Choroid plexus epithelial cell (primary cell): ENCODE results near the gene BMPR1A.
"Not testable (repeated sequence)": the region's sequence is repeated elsewhere in the genome, so short reads cannot be mapped to it uniquely, and the experiment has no call there.

ENCODE experiments used
- DNase-seq: peaks from one replicate; pipeline ENCODE4 v3.0.0-alpha.2; 2010; ENCODE audit warnings: low read depth
- H3K4me3 ChIP-seq: 2 replicates; pipeline ENCODE4 v1.5.1; 2011; ENCODE audit warnings: low read depth, mild to moderate bottlenecking, control low read depth, low read length, moderate library complexity
- TF ChIP-seq, protein P1 (sequence below): conservative IDR thresholded peaks from 2 replicates; pipeline ENCODE4 v1.5.1; 2011; ENCODE audit warnings: low read depth, mild to moderate bottlenecking, control low read depth, inconsistent platforms, low read length, moderate library complexity

Gene BMPR1A

DNA sequence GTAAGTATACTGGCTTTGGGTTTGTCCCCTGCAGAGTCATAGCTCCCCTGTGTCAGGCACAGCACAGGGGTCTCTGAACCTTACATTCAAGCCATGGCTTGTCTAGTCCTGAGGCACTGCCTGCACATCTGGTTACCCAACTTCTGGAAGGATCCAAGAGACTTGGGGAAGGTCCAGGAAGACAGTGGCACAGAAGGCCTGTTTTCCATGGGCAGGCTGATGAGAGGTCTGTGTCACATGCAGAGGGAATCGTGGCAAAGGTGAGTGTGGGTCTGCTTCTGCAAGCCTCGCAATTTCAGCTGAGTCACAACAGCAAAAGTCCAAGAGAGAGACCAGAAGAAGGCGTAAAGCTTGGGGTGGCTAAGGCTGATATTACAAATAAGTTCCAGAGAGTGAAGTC, 28.4 kb upstream of the BMPR1A start:
- no peak overlapping the region for H3K4me3 ChIP-seq
- DNase-seq: no peak
- TF ChIP-seq, protein P1, sequence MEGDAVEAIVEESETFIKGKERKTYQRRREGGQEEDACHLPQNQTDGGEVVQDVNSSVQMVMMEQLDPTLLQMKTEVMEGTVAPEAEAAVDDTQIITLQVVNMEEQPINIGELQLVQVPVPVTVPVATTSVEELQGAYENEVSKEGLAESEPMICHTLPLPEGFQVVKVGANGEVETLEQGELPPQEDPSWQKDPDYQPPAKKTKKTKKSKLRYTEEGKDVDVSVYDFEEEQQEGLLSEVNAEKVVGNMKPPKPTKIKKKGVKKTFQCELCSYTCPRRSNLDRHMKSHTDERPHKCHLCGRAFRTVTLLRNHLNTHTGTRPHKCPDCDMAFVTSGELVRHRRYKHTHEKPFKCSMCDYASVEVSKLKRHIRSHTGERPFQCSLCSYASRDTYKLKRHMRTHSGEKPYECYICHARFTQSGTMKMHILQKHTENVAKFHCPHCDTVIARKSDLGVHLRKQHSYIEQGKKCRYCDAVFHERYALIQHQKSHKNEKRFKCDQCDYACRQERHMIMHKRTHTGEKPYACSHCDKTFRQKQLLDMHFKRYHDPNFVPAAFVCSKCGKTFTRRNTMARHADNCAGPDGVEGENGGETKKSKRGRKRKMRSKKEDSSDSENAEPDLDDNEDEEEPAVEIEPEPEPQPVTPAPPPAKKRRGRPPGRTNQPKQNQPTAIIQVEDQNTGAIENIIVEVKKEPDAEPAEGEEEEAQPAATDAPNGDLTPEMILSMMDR: no peak

DNA sequence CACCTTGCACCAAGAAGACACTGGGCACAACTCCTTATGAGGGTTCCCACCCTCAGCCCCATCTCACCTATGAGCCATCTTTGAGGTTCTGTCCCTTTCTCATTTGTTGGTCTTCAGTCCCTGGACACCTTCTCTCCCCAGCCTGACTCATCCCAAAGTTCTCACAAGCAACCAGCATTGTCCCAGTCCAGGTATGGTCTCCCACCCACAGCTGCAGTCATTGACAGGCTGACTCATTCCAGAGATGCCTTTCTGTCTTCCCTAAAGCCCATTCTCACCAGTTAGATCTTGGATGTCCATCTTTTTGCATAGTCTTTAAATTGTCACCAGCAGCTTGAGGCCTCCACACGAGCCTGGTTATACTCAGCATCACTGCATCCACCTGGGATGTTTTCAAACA, 26.7 kb upstream of the BMPR1A start:
- no peak overlapping the region for H3K4me3 ChIP-seq
- no peak for DNase-seq
- TF ChIP-seq, protein P1: no peak

DNA sequence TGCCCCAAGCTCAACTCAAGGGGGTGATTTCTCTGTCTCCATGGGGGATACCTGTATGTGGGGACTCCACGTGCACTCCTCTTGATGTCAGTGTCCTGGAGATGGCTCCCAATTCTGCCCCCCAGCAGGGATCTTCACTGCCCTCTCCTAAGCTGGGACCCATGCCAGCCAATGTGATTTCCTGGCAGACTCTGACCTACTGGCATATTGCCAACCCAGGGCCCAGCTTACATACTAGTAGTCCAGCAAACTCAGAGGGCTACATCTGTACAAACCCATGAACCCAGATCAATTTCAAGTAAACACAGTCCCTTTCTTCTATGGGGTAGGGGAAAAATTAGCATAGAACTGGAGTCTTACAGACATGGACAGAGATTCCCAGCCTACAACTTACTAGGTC, 26.2 kb upstream of the BMPR1A start:
- H3K4me3 ChIP-seq: no peak overlapping the region
- DNase-seq: peak; percentile 54
- TF ChIP-seq, protein P1: no peak

DNA sequence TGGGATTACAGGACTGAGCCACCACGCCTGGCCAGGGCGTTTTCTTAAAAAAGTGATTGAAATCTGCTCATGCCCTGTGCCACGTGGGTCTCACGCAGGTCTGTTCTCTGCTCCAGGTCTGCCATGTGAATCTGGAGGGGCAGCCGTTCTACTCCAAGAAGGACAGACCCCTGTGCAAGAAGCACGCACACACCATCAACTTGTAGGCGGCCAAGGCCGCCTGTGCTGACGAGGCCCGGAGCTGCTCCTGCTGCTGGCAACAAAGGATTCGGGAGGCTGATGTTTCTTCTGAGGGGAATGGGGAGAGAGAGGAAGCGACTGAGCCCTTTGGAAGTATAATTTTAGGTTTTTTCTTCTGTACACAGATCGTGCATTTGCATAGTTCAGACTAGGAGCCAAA, 23.6 kb upstream of the BMPR1A start:
- no peak overlapping the region for H3K4me3 ChIP-seq
- TF ChIP-seq, protein P1: no peak
- DNase-seq: no peak

DNA sequence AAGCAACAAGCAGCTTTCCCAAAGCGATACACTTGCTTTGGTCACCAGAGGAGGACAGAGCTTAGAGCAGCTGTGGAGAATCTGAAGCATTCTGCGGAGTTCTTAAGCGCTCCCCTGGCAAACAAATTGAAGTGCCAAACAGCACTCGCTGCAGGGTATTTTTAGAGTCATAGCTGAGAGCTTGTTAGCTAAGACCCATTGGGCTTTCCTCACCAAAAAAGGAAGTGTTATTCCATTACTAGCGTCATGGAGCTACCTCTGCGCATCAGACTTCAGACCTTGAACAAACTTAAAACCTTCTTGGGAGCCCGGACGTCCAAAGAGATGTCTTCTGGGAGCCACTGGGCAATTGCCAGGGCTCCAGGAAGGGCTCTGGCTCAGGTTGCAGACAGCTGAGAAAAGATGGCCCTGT, 23.2 kb upstream of the BMPR1A start:
- TF ChIP-seq, protein P1: no peak
- no peak overlapping the region for H3K4me3 ChIP-seq
- no peak for DNase-seq

DNA sequence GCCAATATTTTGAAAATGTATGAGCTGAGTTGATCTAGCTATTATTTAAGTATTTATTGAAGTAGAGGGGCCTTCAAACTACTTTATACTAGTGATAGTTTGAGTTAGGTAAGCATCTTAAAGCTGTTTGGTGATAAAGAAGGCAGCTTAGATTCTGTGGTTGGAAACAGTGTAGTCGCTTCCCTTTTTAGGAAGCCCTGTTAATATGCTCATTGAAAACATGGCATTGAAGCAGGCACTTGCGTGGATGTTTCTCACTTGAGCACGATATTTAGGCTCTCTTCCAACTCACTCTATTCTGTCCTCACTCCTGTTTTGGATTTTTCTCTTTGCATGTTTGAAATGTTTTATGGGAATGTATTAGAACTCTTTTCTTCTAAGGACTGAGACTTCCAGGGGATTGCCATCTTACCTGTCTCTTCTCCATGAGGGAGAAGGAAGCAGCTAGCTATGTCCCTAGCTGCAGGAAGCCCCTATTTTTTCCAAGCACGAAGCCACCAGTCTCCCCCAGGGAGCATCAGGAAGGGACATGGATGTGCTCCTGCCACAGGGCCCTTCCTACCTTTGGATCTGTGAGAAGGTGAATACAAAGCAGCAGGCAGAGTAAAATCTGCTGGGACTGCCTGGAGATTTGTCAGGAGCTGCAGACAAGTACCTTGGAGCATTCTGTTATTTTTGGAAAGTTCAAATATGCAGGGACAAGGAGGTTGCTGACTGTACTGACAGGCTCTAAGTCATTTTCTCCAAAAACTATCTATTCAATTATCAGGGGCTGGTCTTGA, 22.0 kb upstream of the BMPR1A start:
- TF ChIP-seq, protein P1: no peak
- DNase-seq: no peak
- H3K4me3 ChIP-seq: no peak overlapping the region

DNA sequence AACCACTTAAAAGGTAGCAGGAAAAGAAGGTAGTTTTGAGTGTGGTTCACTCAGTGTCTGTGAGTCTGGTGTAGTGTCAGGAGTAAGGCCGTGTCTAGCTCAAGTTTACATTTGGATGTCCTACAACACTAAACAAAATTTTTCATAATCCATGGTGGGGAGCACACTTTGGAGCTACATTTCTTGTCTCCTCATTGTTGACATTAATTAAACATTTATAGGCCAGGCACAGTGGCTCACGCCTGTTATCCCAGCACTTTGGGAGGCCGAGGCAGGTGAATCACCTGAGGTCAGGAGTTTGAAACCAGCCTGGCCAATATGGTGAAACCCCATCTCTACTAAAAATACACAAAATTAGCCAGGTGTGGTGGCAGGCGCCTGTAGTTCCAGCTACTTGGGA, 21.1 kb upstream of the BMPR1A start:
- DNase-seq, H3K4me3 ChIP-seq: not testable (repeated sequence)
